WTC11 (cell line): ENCODE results near the gene STAT6. TPM values are rescaled to one million over a fixed set of nuclear protein-coding genes. Genes with fewer than 3 reads are reported as not detected.

ENCODE experiments used
- ATAC-seq: fragments of 200-7000 bp; cut with Tn5 transposase; 2 replicates; pipeline ENCODE4 v1.10.0; 2021; ENCODE audit warnings: mild to moderate bottlenecking, moderate library complexity
- CTCF ChIA-PET: fragments of 300-600 bp; sonication (Branson Sonifier 250); formaldehyde crosslinking; loops from one replicate; lab custom pipeline; 2021; ENCODE audit warnings: antibody characterized with exemption; lab: Charles Lee
- POLR2A ChIA-PET: fragments of 350-600 bp; sonication (Branson Sonifier 250); formaldehyde crosslinking; loops from one replicate; lab custom pipeline; 2021; ENCODE audit warnings: antibody characterized with exemption; lab: Charles Lee
- DNase-seq: peaks from one replicate; pipeline ENCODE4 v3.0.0; 2021; ENCODE audit warnings: low spot score
- H3K27ac Mint-ChIP-seq: 2 replicates; pipeline ENCODE4 v1.8.0; 2021; ENCODE audit warnings: mixed read lengths
- H3K27me3 Mint-ChIP-seq: 2 replicates; pipeline ENCODE4 v1.8.0; 2021; ENCODE audit warnings: low read depth, mild to moderate bottlenecking, moderate library complexity, mixed read lengths
- H3K36me3 Mint-ChIP-seq: 2 replicates; pipeline ENCODE4 v1.8.0; 2021; ENCODE audit warnings: mixed read lengths
- H3K4me1 Mint-ChIP-seq: 2 replicates; pipeline ENCODE4 v1.8.0; 2022; ENCODE audit warnings: mixed read lengths
- H3K4me3 Mint-ChIP-seq: 2 replicates; pipeline ENCODE4 v1.8.0; 2021; ENCODE audit warnings: mild to moderate bottlenecking, moderate library complexity, mixed read lengths
- H3K9me3 Mint-ChIP-seq: 2 replicates; pipeline ENCODE4 v1.8.0; 2021; ENCODE audit warnings: mixed read lengths
- ATF1 ChIP-seq: sonication (generic); formaldehyde crosslinking; IDR thresholded peaks from 2 replicates; pipeline ENCODE4 v1.8.1; 2023; ENCODE audit warnings: mild to moderate bottlenecking, moderate library complexity, missing genetic modification reagents
- E2F5 ChIP-seq: sonication (generic); formaldehyde crosslinking; IDR thresholded peaks from 2 replicates; pipeline ENCODE4 v1.8.1; 2022; ENCODE audit warnings: mild to moderate bottlenecking, moderate library complexity, missing genetic modification reagents
- GABPB1 ChIP-seq: sonication (generic); formaldehyde crosslinking; IDR thresholded peaks from 2 replicates; pipeline ENCODE4 v1.8.1; 2023; ENCODE audit warnings: mild to moderate bottlenecking, missing genetic modification reagents
- NR2C2 ChIP-seq: sonication (generic); formaldehyde crosslinking; IDR thresholded peaks from 2 replicates; pipeline ENCODE4 v1.8.0; 2022; ENCODE audit warnings: mild to moderate bottlenecking, missing genetic modification reagents
- RELA ChIP-seq: sonication (generic); formaldehyde crosslinking; IDR thresholded peaks from 2 replicates; pipeline ENCODE4 v1.8.1; 2022; ENCODE audit warnings: missing genetic modification reagents, mild to moderate bottlenecking, borderline replicate concordance
- SMAD3 ChIP-seq: sonication (generic); formaldehyde crosslinking; IDR thresholded peaks from 2 replicates; pipeline ENCODE4 v1.8.0; 2022; ENCODE audit warnings: missing genetic modification reagents, mild to moderate bottlenecking, borderline replicate concordance
- TEAD1 ChIP-seq: sonication (generic); formaldehyde crosslinking; IDR thresholded peaks from 2 replicates; pipeline ENCODE4 v1.8.0; 2022; ENCODE audit warnings: mild to moderate bottlenecking, missing genetic modification reagents
- ZNF416 ChIP-seq: fragments of 250-450 bp; sonication (Bioruptor Pico); IDR thresholded peaks from 2 replicates; pipeline ENCODE4 v1.9.0; 2021; ENCODE audit warnings: mild to moderate bottlenecking, inconsistent platforms
- total RNA-seq: library from RNA; stranded (reverse); gene quantifications from 3 replicates; pipeline ENCODE4 v1.2.3, GENCODE V29; 2021
- TF ChIP-seq, protein P1 (sequence below): sonication (generic); formaldehyde crosslinking; conservative IDR thresholded peaks from 2 replicates; pipeline ENCODE4 v1.8.1; 2023; ENCODE audit warnings: mild to moderate bottlenecking, low read depth, missing genetic modification reagents, moderate library complexity
- TF ChIP-seq, protein P2 (sequence below): sonication (generic); formaldehyde crosslinking; IDR thresholded peaks from 2 replicates; pipeline ENCODE4 v1.8.1; 2023; ENCODE audit warnings: mild to moderate bottlenecking, missing genetic modification reagents
- TF ChIP-seq, protein P3 (sequence below): sonication (generic); formaldehyde crosslinking; IDR thresholded peaks from 2 replicates; pipeline ENCODE4 v1.8.1; 2022; ENCODE audit warnings: missing genetic modification reagents, borderline replicate concordance
- TF ChIP-seq, protein P4 (sequence below): sonication (generic); formaldehyde crosslinking; IDR thresholded peaks from 2 replicates; pipeline ENCODE4 v1.8.0; 2022; ENCODE audit warnings: mild to moderate bottlenecking, missing genetic modification reagents

Gene STAT6
- total RNA-seq, 1 experiment from 2014 or later, result 47.0 TPM

DNA sequence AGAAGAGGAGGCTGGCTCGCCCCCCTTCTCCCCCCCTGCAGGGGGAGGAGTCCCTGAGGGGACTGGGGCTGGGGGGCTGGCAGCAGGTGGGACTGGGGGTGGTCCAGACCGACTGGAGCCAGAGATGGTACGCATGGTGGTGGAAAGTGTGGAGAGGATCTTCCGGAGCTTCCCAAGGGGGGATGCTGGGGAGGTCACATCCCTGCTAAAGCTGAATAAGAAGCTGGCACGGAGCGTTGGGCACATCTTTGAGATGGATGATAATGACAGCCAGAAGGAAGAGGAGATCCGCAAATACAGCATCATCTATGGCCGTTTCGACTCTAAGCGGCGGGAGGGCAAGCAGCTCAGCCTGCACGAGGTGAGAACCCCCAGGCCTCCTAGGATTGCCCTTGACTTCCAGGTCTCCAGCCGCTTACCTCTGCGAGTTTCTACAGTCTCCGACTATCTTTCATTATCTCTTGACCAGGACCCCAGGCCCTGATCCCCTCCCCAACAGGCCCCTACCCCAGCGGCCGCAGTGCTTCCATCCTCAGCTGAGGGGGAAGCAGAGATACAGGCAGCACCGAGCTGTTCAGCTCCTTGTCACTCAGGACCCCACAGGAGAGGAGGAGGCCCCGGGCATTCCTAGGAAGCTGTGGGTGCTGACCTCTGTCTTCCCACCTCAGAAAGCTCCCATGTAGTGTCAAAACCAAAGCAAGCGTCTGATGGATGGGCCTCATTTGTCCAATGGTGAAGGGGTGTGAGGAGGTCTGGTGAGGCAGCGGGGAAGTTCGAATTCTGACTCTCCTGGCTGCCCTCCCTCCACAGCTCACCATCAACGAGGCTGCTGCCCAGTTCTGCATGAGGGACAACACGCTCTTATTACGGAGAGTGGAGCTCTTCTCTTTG is 19.3 kb downstream of the STAT6 start:
- H3K9me3 Mint-ChIP-seq, result no peaks in the 10 kb centered on the region
- TF ChIP-seq RELA (CRISPR knock-in tag), result no peak
- TF ChIP-seq TEAD1 (CRISPR knock-in tag), result no peak
- no peak for TF ChIP-seq ATF1 (CRISPR knock-in tag)
- TF ChIP-seq, protein P1, sequence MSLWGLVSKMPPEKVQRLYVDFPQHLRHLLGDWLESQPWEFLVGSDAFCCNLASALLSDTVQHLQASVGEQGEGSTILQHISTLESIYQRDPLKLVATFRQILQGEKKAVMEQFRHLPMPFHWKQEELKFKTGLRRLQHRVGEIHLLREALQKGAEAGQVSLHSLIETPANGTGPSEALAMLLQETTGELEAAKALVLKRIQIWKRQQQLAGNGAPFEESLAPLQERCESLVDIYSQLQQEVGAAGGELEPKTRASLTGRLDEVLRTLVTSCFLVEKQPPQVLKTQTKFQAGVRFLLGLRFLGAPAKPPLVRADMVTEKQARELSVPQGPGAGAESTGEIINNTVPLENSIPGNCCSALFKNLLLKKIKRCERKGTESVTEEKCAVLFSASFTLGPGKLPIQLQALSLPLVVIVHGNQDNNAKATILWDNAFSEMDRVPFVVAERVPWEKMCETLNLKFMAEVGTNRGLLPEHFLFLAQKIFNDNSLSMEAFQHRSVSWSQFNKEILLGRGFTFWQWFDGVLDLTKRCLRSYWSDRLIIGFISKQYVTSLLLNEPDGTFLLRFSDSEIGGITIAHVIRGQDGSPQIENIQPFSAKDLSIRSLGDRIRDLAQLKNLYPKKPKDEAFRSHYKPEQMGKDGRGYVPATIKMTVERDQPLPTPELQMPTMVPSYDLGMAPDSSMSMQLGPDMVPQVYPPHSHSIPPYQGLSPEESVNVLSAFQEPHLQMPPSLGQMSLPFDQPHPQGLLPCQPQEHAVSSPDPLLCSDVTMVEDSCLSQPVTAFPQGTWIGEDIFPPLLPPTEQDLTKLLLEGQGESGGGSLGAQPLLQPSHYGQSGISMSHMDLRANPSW (CRISPR knock-in tag), result no peak
- TF ChIP-seq, protein P2, sequence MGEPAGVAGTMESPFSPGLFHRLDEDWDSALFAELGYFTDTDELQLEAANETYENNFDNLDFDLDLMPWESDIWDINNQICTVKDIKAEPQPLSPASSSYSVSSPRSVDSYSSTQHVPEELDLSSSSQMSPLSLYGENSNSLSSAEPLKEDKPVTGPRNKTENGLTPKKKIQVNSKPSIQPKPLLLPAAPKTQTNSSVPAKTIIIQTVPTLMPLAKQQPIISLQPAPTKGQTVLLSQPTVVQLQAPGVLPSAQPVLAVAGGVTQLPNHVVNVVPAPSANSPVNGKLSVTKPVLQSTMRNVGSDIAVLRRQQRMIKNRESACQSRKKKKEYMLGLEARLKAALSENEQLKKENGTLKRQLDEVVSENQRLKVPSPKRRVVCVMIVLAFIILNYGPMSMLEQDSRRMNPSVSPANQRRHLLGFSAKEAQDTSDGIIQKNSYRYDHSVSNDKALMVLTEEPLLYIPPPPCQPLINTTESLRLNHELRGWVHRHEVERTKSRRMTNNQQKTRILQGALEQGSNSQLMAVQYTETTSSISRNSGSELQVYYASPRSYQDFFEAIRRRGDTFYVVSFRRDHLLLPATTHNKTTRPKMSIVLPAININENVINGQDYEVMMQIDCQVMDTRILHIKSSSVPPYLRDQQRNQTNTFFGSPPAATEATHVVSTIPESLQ, result no peak
- no peak for TF ChIP-seq GABPB1 (CRISPR knock-in tag)
- TF ChIP-seq, protein P3, sequence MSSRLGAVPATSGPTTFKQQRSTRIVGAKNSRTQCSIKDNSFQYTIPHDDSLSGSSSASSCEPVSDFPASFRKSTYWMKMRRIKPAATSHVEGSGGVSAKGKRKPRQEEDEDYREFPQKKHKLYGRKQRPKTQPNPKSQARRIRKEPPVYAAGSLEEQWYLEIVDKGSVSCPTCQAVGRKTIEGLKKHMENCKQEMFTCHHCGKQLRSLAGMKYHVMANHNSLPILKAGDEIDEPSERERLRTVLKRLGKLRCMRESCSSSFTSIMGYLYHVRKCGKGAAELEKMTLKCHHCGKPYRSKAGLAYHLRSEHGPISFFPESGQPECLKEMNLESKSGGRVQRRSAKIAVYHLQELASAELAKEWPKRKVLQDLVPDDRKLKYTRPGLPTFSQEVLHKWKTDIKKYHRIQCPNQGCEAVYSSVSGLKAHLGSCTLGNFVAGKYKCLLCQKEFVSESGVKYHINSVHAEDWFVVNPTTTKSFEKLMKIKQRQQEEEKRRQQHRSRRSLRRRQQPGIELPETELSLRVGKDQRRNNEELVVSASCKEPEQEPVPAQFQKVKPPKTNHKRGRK (CRISPR knock-in tag), result no peak
- no peak for TF ChIP-seq SMAD3 (CRISPR knock-in tag)
- no peak for TF ChIP-seq NR2C2 (CRISPR knock-in tag)
- TF ChIP-seq E2F5 (CRISPR knock-in tag), result no peak
- TF ChIP-seq, protein P4, sequence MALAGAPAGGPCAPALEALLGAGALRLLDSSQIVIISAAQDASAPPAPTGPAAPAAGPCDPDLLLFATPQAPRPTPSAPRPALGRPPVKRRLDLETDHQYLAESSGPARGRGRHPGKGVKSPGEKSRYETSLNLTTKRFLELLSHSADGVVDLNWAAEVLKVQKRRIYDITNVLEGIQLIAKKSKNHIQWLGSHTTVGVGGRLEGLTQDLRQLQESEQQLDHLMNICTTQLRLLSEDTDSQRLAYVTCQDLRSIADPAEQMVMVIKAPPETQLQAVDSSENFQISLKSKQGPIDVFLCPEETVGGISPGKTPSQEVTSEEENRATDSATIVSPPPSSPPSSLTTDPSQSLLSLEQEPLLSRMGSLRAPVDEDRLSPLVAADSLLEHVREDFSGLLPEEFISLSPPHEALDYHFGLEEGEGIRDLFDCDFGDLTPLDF (CRISPR knock-in tag), result no peak
- TF ChIP-seq, all 79 proteins: peak for 0
- ATAC-seq (no peak), DNase-seq (no peak)
- no peak overlapping the region for H3K27ac Mint-ChIP-seq
- ChIA-PET CTCF (interaction anchor here (0.6 to 8.7 kb wide), 12 partner anchors 8 to 495 kb away, joined by 3 to 219 read pairs (median 6); partner anchors contain the start of genes NEMP1 and STAT6), POLR2A (interaction anchor here (0.9 to 1.4 kb wide), 3 partner anchors 12 to 20 kb away, joined by 4 to 11 read pairs (median 5); partner anchors contain the start of genes NEMP1 and STAT6)
- H3K4me3 Mint-ChIP-seq, result no peak overlapping the region
- peaks cover 37% of the 10 kb centered on the region for H3K4me1 Mint-ChIP-seq
- peaks cover 27% of the 10 kb centered on the region for H3K36me3 Mint-ChIP-seq
- no peaks in the 10 kb centered on the region; the same call in 1 of the 2 replicates for H3K27me3 Mint-ChIP-seq

DNA sequence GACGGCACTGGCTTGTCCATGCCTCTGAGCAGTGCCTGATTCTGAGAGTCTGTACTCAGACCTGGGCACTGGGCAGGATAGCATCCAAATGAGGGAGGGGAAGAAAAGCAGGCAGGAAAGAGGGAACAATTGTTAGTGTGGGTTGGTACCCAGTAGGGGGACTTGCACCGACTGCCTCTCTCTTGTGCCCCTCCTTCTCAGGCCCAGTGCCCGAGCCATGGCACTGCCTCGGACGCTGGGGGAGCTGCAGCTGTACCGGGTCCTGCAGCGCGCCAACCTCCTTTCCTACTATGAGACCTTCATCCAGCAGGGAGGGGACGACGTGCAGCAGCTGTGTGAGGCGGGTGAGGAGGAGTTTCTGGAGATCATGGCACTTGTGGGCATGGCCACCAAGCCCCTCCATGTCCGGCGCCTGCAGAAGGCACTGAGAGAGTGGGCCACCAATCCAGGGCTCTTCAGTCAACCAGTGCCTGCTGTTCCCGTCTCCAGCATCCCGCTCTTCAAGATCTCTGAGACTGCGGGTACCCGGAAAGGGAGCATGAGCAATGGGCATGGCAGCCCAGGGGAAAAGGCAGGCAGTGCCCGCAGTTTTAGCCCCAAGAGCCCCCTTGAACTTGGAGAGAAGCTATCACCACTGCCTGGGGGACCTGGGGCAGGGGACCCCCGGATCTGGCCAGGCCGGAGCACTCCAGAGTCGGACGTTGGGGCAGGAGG is 20.1 kb downstream of the STAT6 start:
- H3K27me3 Mint-ChIP-seq, result no peaks in the 10 kb centered on the region; the same call in 1 of the 2 replicates
- POLR2A ChIA-PET, result no interaction called here
- ATAC-seq (no peak), DNase-seq (no peak)
- H3K36me3 Mint-ChIP-seq, result peaks cover 19% of the 10 kb centered on the region
- CTCF ChIA-PET, result interaction anchor here (0.6 to 8.7 kb wide), 8 partner anchors 11 to 122 kb away, joined by 3 to 219 read pairs (median 14); partner anchors contain the start of genes NEMP1 and STAT6
- no peak overlapping the region; the same call in 1 of the 2 replicates for H3K27ac Mint-ChIP-seq
- no peaks in the 10 kb centered on the region for H3K9me3 Mint-ChIP-seq
- H3K4me1 Mint-ChIP-seq, result peaks cover 42% of the 10 kb centered on the region
- peak overlapping the region; percentile 88 for H3K4me3 Mint-ChIP-seq
- no peak for TF ChIP-seq ZNF416 (CRISPR knock-in tag)
